Vagina (tissue), 2 donors: ENCODE data around the gene STK36. TPM values are rescaled to one million over a fixed set of nuclear protein-coding genes. Genes with fewer than 3 reads are reported as not detected.

Experiments
- DNase-seq, 2 donors: peaks; one replicate each; pipeline ENCODE4 v3.0.0-alpha.2; 2017; ENCODE audit errors: extremely low spot score in 2 of 2
- H3K27ac ChIP-seq: fragments of 200-600 bp; sonication (generic); one replicate; pipeline ENCODE4 v1.5.1; 2019
- H3K27me3 ChIP-seq: fragments of 200-600 bp; sonication (generic); one replicate; pipeline ENCODE4 v1.5.1; 2019
- H3K36me3 ChIP-seq, 2 donors: fragments of 200-600 bp; sonication (generic); one replicate each; pipeline ENCODE4 v1.5.1; 2017 to 2019
- H3K4me1 ChIP-seq: fragments of 200-600 bp; sonication (generic); one replicate; pipeline ENCODE4 v1.5.1; 2019
- H3K4me3 ChIP-seq, 2 donors: fragments of 200-600 bp; sonication (generic); 1 replicate in 1 of 2; 2 replicates in 1 of 2; pipeline ENCODE4 v1.5.1; 2016 to 2019
- H3K9me3 ChIP-seq: fragments of 200-600 bp; sonication (generic); one replicate; pipeline ENCODE4 v1.5.1; 2019
- POLR2A ChIP-seq, 2 donors: fragments of 450-650 bp; IDR thresholded peaks; one replicate each; pipeline ENCODE4 v1.6.1; 2017; ENCODE audit warnings: antibody characterized with exemption in 2 of 2, mild to moderate bottlenecking in 2 of 2, moderate library complexity in 2 of 2
- POLR2AphosphoS5 ChIP-seq, 2 donors: sonication (generic); formaldehyde crosslinking; IDR thresholded peaks; one replicate each; pipeline ENCODE4 v1.9.0; 2017; ENCODE audit warnings: antibody characterized with exemption in 2 of 2, mild to moderate bottlenecking in 2 of 2, low read depth in 1 of 2; ENCODE audit not compliant: insufficient read depth in 1 of 2
- intact Hi-C: fragments of 100-400 bp; cut with DNase I; formaldehyde crosslinking; loops from one replicate; pipeline ENCODE4 v1.15.1; 2023
- total RNA-seq: library from RNA; depleted of rRNA; stranded (reverse); fragments of >200 nt; gene quantifications from one replicate; pipeline ENCODE4 v1.2.3, GENCODE V29; 2016
- TF ChIP-seq, protein P1 (sequence below), 3 experiments: fragments of 450-650 bp in 2 of 3; fragments of 200-600 bp in 1 of 3; sonication (generic) in 1 of 3; IDR thresholded peaks; one replicate each; pipeline ENCODE4 v1.5.1; 2017 to 2019; ENCODE audit warnings: antibody characterized with exemption in 3 of 3, mild to moderate bottlenecking in 2 of 3, moderate library complexity in 2 of 3

STK36 gene
- total RNA-seq, 1 donor from 2014 or later = 59.9 TPM

- DNase-seq = no peak
- Histone ChIP-seq H3K9me3 (no peaks in the 10 kb centered on the region), H3K36me3 (peaks cover 0 to 41% of the 10 kb centered on the region in 2 donors), H3K4me3 (no peak overlapping the region), H3K27ac (no peak overlapping the region), H3K4me1 (no peaks in the 10 kb centered on the region), H3K27me3 (no peaks in the 10 kb centered on the region)
- TF ChIP-seq POLR2AphosphoS5 (IDR thresholded peaks at IDR 0.05; ENCODE audit: insufficient read depth in 1 of 2, low read depth in 1 of 2) (no peak), POLR2A (IDR thresholded peaks at IDR 0.05) (no peak)
- TF ChIP-seq, protein P1, sequence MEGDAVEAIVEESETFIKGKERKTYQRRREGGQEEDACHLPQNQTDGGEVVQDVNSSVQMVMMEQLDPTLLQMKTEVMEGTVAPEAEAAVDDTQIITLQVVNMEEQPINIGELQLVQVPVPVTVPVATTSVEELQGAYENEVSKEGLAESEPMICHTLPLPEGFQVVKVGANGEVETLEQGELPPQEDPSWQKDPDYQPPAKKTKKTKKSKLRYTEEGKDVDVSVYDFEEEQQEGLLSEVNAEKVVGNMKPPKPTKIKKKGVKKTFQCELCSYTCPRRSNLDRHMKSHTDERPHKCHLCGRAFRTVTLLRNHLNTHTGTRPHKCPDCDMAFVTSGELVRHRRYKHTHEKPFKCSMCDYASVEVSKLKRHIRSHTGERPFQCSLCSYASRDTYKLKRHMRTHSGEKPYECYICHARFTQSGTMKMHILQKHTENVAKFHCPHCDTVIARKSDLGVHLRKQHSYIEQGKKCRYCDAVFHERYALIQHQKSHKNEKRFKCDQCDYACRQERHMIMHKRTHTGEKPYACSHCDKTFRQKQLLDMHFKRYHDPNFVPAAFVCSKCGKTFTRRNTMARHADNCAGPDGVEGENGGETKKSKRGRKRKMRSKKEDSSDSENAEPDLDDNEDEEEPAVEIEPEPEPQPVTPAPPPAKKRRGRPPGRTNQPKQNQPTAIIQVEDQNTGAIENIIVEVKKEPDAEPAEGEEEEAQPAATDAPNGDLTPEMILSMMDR (IDR thresholded peaks at IDR 0.05) = no peak
- intact Hi-C loops = no loop called here
These were observed 22.7 kb downstream of the STK36 start for GRCh38 chr2:218694405-218695145.

GRCh38 chr2:218698885-218699284, 27.0 kb downstream of the STK36 start:
- no peaks in the 10 kb centered on the region for H3K4me1 ChIP-seq
- no peaks in the 10 kb centered on the region for H3K9me3 ChIP-seq
- H3K36me3 ChIP-seq = peaks cover 0 to 25% of the 10 kb centered on the region in 2 donors
- TF ChIP-seq POLR2A (IDR thresholded peaks at IDR 0.05) (no peak), POLR2AphosphoS5 (IDR thresholded peaks at IDR 0.05; ENCODE audit: insufficient read depth in 1 of 2, low read depth in 1 of 2) (no peak)
- TF ChIP-seq, protein P1 (IDR thresholded peaks at IDR 0.05) = no peak
- DNase-seq = no peak
- no peak overlapping the region for H3K4me3 ChIP-seq
- intact Hi-C loops = no loop called here
- H3K27me3 ChIP-seq = no peaks in the 10 kb centered on the region
- H3K27ac ChIP-seq = no peak overlapping the region

DNA sequence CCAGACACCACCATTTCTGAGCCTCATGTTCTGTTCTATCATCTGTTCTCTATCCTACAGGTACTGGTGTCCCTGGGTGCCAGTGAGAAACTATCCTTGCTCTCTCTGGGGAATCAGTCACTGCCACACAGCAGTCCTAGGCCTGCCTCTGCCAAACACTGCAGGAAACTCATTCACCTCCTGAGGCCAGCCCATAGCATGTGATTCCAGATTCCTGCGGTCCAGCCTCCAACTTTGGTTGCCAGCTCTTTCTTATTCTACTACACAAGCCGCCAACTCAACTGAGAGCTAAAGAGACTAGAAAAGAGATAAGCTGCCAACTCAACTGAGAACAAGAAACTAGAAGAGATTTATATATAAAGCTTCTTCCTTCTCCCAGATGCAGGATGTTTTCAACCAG, 29.9 kb downstream of the STK36 start:
- no peak overlapping the region for H3K4me3 ChIP-seq
- no peaks in the 10 kb centered on the region for H3K27me3 ChIP-seq
- TF ChIP-seq, protein P1 (IDR thresholded peaks at IDR 0.05) = no peak
- TF ChIP-seq POLR2AphosphoS5 (IDR thresholded peaks at IDR 0.05; ENCODE audit: insufficient read depth in 1 of 2, low read depth in 1 of 2) = no peak
- TF ChIP-seq POLR2A (IDR thresholded peaks at IDR 0.05) = no peak
- intact Hi-C loops = no loop called here
- H3K36me3 ChIP-seq = peaks cover 0 to 16% of the 10 kb centered on the region in 2 donors
- H3K27ac ChIP-seq = no peak overlapping the region
- H3K9me3 ChIP-seq = no peaks in the 10 kb centered on the region
- H3K4me1 ChIP-seq = no peaks in the 10 kb centered on the region
- no peak for DNase-seq

- TF ChIP-seq, protein P1 (IDR thresholded peaks at IDR 0.05) = no peak
- no peak for TF ChIP-seq POLR2AphosphoS5 (IDR thresholded peaks at IDR 0.05; ENCODE audit: insufficient read depth in 1 of 2, low read depth in 1 of 2)
- no peak for TF ChIP-seq POLR2A (IDR thresholded peaks at IDR 0.05)
- Histone ChIP-seq H3K4me1 (no peaks in the 10 kb centered on the region), H3K27ac (no peak overlapping the region), H3K9me3 (no peaks in the 10 kb centered on the region), H3K36me3 (peaks cover 0 to 11% of the 10 kb centered on the region in 2 donors), H3K27me3 (no peaks in the 10 kb centered on the region), H3K4me3 (no peak overlapping the region)
- intact Hi-C loops = no loop called here
- DNase-seq = no peak
These were observed 31.5 kb downstream of the STK36 start for GRCh38 chr2:218703341-218703740.

DNA sequence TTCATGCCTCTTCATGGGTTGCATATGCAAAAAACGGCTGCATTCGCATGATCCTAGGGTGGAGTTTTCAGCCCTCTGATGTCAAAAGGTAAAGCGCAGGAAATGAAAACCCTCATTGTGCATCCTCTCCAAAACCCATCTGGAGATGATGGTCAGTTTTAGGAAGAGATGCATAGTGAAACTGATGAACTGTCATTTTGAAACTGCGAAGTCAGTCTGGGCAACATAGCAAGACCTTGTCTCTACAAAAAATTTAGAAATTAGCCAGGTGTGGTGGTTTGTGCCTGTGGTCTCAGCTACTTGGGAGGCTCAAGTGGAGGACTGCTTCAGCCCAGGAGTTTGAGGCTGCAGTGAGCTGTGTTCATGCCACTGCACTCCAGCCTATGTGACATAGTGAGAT, 36.2 kb downstream of the STK36 start:
- intact Hi-C loops = no loop called here
- no peaks in the 10 kb centered on the region for H3K9me3 ChIP-seq

More for the DNA sequence above, 36.2 kb downstream of the STK36 start:
- TF ChIP-seq POLR2A (IDR thresholded peaks at IDR 0.05) (no peak), POLR2AphosphoS5 (IDR thresholded peaks at IDR 0.05; ENCODE audit: insufficient read depth in 1 of 2, low read depth in 1 of 2) (no peak)
- TF ChIP-seq, protein P1 (IDR thresholded peaks at IDR 0.05) = no peak
- H3K4me3 ChIP-seq = no peak overlapping the region
- H3K36me3 ChIP-seq = no peaks in the 10 kb centered on the region
- H3K27me3 ChIP-seq = no peaks in the 10 kb centered on the region
- H3K27ac ChIP-seq = no peak overlapping the region
- no peak for DNase-seq
- peaks cover 14% of the 10 kb centered on the region for H3K4me1 ChIP-seq
